ENCODE data around the gene APP. TPM values are rescaled to one million over a fixed set of nuclear protein-coding genes. Genes with fewer than 3 reads are reported as not detected.

The APP gene
- total RNA-seq, 4 donors from 2014 or later = 471 to 1,291 (median 672) TPM

DNA sequence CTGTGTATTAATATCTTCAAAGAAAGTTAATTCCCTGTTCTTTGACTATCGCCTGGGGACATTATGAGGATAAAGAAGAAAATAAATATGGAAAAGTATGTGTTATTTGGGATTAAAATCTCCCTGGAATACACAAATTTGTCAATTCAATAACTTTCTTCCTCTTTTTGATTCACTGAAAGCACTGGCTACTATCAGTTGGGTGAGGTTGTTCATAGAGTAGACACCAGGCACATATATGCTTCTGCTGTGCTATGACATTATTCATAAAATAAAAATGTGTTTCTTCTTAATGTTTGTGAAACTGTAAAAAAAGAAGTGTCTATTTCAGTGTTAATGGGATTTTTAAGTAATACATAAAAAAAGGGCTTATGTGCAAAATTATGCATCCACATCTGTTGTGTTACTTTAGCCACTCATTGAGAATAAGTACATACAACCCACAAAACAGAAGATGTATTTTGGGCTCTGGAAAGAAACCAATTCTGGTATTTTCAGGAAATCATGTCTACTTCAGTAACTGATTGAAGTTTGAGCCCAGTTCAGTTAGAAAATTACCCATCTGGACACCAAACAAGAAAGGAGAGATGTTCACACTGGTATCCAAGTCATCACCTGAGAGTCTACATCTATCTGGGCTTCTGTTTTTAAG lies 266.4 kb downstream of the APP start:
- TF ChIP-seq POLR2A (IDR thresholded peaks at IDR 0.05) (no peak), POLR2AphosphoS5 (IDR thresholded peaks at IDR 0.05) (no peak), EP300 (IDR thresholded peaks at IDR 0.05; ENCODE audit: low read depth) (no peak)
- TF ChIP-seq, protein P1, sequence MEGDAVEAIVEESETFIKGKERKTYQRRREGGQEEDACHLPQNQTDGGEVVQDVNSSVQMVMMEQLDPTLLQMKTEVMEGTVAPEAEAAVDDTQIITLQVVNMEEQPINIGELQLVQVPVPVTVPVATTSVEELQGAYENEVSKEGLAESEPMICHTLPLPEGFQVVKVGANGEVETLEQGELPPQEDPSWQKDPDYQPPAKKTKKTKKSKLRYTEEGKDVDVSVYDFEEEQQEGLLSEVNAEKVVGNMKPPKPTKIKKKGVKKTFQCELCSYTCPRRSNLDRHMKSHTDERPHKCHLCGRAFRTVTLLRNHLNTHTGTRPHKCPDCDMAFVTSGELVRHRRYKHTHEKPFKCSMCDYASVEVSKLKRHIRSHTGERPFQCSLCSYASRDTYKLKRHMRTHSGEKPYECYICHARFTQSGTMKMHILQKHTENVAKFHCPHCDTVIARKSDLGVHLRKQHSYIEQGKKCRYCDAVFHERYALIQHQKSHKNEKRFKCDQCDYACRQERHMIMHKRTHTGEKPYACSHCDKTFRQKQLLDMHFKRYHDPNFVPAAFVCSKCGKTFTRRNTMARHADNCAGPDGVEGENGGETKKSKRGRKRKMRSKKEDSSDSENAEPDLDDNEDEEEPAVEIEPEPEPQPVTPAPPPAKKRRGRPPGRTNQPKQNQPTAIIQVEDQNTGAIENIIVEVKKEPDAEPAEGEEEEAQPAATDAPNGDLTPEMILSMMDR (IDR thresholded peaks at IDR 0.05) = no peak
- H3K4me1 ChIP-seq = peaks cover 14 to 47% (median 40%) of the 10 kb centered on the region in 4 donors
- 91 to 100% methylated on average over 1 of the region's 1 CpG for WGBS, 2 donors (ENCODE audit: low coverage in 1 of 2)
- no peaks in the 10 kb centered on the region for H3K27me3 ChIP-seq
- H3K9me3 ChIP-seq = no peaks in the 10 kb centered on the region
- no peak for DNase-seq
- peak overlapping the region in 1 of 4 donors; percentile 69 for H3K27ac ChIP-seq
- no peaks in the 10 kb centered on the region for H3K36me3 ChIP-seq
- intact Hi-C loops (cut with DNase I; ENCODE audit: low total_unique reads) = no loop called here
- no peak overlapping the region for H3K4me3 ChIP-seq
- in situ Hi-C loops (cut with MboI; ENCODE audit: low pct_ligation_motif_present in 1 of 4, low pct_unique_long_range_greater_than_20kb in 1 of 4, low sequenced_read_pairs in 3 of 4) = no loop called here

DNA sequence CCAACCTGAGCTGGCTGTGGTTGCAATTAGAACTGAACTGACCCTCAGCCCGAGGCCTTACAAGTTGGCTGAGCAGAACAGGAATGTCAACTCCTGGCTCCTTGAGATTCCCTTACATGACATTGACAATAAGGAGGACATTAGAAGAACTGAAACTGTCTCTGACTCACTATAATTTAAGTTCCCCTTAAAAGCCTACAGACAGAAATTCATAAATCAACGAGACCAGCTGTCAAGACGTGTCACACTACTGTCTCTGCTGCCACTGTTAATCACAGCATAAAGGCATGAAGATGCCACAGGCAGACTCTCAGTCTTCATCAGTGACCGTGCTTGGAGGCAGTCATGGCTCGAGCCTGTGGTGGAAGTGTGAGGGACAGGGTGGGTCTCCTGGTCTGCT lies 267.0 kb downstream of the APP start:
- intact Hi-C loops (cut with DNase I; ENCODE audit: low total_unique reads) = no loop called here
- H3K36me3 ChIP-seq = no peaks in the 10 kb centered on the region
- no peaks in the 10 kb centered on the region for H3K9me3 ChIP-seq
- no peak for TF ChIP-seq POLR2AphosphoS5 (IDR thresholded peaks at IDR 0.05)
- TF ChIP-seq EP300 (IDR thresholded peaks at IDR 0.05; ENCODE audit: low read depth) = no peak
- 75 to 88% methylated on average over 1 to 5 of the region's 5 CpGs for WGBS, 2 donors (ENCODE audit: low coverage in 1 of 2)
- H3K27me3 ChIP-seq = no peaks in the 10 kb centered on the region
- peaks cover 14 to 42% (median 36%) of the 10 kb centered on the region in 4 donors for H3K4me1 ChIP-seq
- in situ Hi-C loops (cut with MboI; ENCODE audit: low pct_ligation_motif_present in 1 of 4, low pct_unique_long_range_greater_than_20kb in 1 of 4, low sequenced_read_pairs in 3 of 4) = no loop called here
- no peak overlapping the region for H3K27ac ChIP-seq
- H3K4me3 ChIP-seq = no peak overlapping the region
- DNase-seq = no peak

DNA sequence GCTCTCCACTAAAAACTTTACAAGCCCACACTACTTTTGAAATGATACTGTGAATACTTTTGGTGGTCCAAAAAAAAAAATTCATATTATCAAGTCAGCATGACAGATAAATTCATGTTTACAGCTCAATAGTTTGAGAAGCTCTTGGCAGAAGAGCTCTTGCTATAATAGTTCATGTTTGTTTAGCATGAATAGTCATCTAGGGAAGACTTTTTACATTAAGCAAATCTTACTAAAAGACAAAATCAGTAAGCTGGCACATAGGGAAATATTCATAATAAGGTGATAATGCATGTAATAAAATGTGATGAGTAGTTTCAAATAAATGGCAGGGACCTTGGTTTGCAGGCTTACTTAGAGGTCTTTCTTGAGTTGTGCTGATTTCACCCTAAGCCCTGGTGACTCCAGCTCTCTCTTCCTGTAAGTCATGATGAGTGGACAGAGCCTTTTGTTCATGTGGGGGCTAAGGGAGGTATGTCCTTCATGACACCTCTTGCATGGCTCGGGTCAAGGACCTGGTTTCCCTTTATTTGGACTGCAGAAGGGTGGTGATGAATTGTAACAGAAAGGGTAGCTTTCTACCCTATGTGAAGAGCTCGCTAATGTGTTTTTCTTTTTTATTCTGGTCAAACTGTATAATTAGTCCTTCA lies 269.1 kb downstream of the APP start:
- WGBS, 2 donors (ENCODE audit: low coverage in 1 of 2) = 60 to 79% methylated on average over 2 of the region's 2 CpGs

DNA sequence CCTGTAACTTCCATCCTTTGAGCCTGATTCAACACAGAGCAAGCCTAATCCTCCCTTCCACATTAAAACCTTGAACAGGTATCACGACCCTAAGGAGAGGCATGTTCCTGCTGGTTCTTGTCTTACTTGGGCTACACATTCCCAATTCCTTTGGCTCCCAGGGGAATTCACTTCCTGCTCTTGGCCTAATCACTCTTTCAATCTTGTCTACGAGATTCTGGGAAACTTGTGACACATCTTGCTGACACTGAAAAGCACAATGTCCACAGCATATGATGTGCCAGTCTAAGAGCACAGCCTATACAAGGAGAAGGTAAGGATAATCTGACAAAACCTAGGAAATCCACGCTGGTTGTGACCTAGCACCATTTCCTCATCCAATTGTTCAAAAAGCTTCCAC lies 271.9 kb downstream of the APP start:
- DNase-seq = no peak
- Histone ChIP-seq H3K9me3 (no peaks in the 10 kb centered on the region), H3K4me3 (no peak overlapping the region), H3K27ac (no peak overlapping the region), H3K36me3 (peaks cover 0 to 7% (median 3%) of the 10 kb centered on the region in 4 donors), H3K27me3 (no peaks in the 10 kb centered on the region), H3K4me1 (peaks cover 0 to 6% (median 5%) of the 10 kb centered on the region in 4 donors)
- intact Hi-C loops (cut with DNase I; ENCODE audit: low total_unique reads) (no loop called here), in situ Hi-C loops (cut with MboI; ENCODE audit: low pct_ligation_motif_present in 1 of 4, low pct_unique_long_range_greater_than_20kb in 1 of 4, low sequenced_read_pairs in 3 of 4) (loop anchor here in 3 of 4 donors (25.0 kb wide), 2 partner anchors 264 to 814 kb away; partner anchors contain the start of gene APP (in 1 of the 3))
- WGBS, 2 donors (ENCODE audit: low coverage in 1 of 2) = 75 to 86% methylated on average over 3 of the region's 3 CpGs
- TF ChIP-seq EP300 (IDR thresholded peaks at IDR 0.05; ENCODE audit: low read depth) (no peak), POLR2AphosphoS5 (IDR thresholded peaks at IDR 0.05) (no peak), POLR2A (IDR thresholded peaks at IDR 0.05) (no peak)
- TF ChIP-seq, protein P1 (IDR thresholded peaks at IDR 0.05) = no peak

More for the DNA sequence above, 269.1 kb downstream of the APP start:
- H3K9me3 ChIP-seq = no peaks in the 10 kb centered on the region
- peaks cover 8 to 20% (median 17%) of the 10 kb centered on the region in 4 donors for H3K4me1 ChIP-seq
- intact Hi-C loops (cut with DNase I; ENCODE audit: low total_unique reads) = no loop called here
- H3K36me3 ChIP-seq = no peaks in the 10 kb centered on the region
- H3K27ac ChIP-seq = no peak overlapping the region
- no peak overlapping the region for H3K4me3 ChIP-seq
- no peaks in the 10 kb centered on the region for H3K27me3 ChIP-seq
- in situ Hi-C loops (cut with MboI; ENCODE audit: low pct_ligation_motif_present in 1 of 4, low pct_unique_long_range_greater_than_20kb in 1 of 4, low sequenced_read_pairs in 3 of 4) = no loop called here
- no peak for TF ChIP-seq POLR2AphosphoS5 (IDR thresholded peaks at IDR 0.05)
- TF ChIP-seq POLR2A (IDR thresholded peaks at IDR 0.05) = no peak
- TF ChIP-seq EP300 (IDR thresholded peaks at IDR 0.05; ENCODE audit: low read depth) = no peak
- TF ChIP-seq, protein P1 (IDR thresholded peaks at IDR 0.05) = no peak
- no peak for DNase-seq
